Measurements from ENCODE around the gene TNNI3K.

DNA sequence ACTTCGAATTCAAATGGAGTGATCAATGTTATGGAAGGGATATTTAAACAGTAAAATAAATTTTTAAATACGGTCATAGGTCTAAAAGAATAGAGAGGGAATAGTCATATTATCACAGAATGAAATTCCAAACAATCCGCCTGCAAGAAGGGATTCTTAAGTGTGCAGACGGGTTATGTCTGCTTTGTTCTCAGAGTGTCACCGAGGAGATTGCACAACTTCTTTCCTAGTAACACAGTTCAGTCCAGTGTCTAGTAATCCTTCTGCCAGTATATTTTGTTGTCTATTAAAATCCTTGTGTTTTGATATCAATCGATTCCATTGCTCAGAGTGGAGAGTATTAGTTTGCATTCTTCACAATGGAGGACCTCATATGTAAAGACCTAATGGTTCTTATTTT, 228.8 kb downstream of the TNNI3K start:
- no peak for TF ChIP-seq EZH2 (optimal IDR thresholded peaks at IDR 0.05; ENCODE audit: low read depth, low read length)
- TF ChIP-seq, protein P1, sequence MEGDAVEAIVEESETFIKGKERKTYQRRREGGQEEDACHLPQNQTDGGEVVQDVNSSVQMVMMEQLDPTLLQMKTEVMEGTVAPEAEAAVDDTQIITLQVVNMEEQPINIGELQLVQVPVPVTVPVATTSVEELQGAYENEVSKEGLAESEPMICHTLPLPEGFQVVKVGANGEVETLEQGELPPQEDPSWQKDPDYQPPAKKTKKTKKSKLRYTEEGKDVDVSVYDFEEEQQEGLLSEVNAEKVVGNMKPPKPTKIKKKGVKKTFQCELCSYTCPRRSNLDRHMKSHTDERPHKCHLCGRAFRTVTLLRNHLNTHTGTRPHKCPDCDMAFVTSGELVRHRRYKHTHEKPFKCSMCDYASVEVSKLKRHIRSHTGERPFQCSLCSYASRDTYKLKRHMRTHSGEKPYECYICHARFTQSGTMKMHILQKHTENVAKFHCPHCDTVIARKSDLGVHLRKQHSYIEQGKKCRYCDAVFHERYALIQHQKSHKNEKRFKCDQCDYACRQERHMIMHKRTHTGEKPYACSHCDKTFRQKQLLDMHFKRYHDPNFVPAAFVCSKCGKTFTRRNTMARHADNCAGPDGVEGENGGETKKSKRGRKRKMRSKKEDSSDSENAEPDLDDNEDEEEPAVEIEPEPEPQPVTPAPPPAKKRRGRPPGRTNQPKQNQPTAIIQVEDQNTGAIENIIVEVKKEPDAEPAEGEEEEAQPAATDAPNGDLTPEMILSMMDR (IDR thresholded peaks at IDR 0.05; ENCODE audit: low read length): no peak
